ENCODE results near the gene USP25.

Gene USP25

DNA sequence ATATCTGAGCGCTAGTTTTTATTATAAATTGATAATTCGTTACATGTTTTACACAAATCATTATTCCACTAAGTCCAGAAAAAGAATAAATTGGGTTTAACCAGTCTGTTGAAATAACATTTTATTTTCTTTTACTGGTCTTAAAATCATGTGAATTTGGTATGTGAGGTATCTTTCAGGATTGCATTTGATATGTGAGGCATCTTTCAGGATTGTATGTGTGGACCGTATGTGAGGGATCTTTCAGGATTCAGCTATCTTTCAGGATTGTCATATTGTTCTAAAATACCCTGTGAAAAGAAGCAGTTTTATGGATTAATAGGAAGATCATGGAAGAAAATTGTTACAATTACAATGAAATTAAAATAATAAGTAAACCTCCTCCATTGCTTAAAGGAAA, 42.9 kb downstream of the USP25 start:
- TF ChIP-seq CTCF (conservative IDR thresholded peaks at IDR 0.05; ENCODE audit: low read length): no peak
- H3K4me3 ChIP-seq (ENCODE audit: low read length): no peak overlapping the region
- peak; percentile 10 for DNase-seq (ENCODE audit: low read depth)

- H3K4me3 ChIP-seq (ENCODE audit: low read length): no peak overlapping the region
- no peak for TF ChIP-seq CTCF (conservative IDR thresholded peaks at IDR 0.05; ENCODE audit: low read length)
These were observed 44.8 kb downstream of the USP25 start for GRCh38 chr21:15774590-15774989.

DNA sequence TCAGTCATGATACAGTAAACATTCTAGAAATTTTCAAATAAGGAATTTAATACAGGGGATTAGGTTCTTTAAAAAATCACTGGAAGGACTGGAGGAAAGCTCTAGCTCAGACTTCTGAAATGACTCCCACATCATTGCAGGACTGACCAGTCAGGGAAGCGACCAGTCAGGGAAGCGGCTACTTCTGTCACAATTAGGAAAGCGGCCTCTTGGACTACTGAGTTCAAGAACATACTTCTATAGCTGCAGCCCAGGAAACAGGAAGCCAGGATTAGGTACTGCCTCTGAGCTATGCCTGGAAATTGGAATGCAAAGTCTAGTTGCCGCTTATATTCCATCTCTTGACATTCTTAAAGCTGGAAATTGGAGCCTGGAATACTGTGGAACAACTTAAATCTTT, 45.5 kb downstream of the USP25 start:
- no peak for TF ChIP-seq CTCF (conservative IDR thresholded peaks at IDR 0.05; ENCODE audit: low read length)
- no peak for DNase-seq (ENCODE audit: low read depth)
- H3K4me3 ChIP-seq (ENCODE audit: low read length): no peak overlapping the region

More at GRCh38 chr21:15774590-15774989, 44.8 kb downstream of the USP25 start:
- DNase-seq (ENCODE audit: low read depth): peak; percentile 71

DNA sequence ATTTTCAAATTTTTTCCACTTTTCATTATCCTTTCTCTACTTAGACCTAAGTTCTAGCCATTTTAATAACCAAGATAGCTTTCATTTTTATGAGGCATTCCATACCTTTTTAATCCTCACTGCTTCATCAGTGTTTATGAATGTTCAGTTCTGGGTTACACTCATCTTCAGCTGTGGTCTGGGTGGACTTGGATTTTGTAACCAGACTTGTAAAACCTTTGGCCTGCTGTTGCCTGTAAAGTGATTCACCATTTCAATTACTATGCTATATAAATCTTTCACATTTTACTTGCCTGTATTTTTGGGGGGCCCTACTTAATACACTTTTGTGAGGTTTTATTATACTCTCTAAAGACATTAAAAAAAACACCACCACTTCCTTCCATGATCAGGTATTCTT, 46.2 kb downstream of the USP25 start:
- no peak overlapping the region for H3K4me3 ChIP-seq (ENCODE audit: low read length)
- DNase-seq (ENCODE audit: low read depth): peak; percentile 84
- no peak for TF ChIP-seq CTCF (conservative IDR thresholded peaks at IDR 0.05; ENCODE audit: low read length)

GRCh38 chr21:15776818-15777217, 47.0 kb downstream of the USP25 start:
- DNase-seq (ENCODE audit: low read depth): no peak

GRCh38 chr21:15781986-15782385, 52.2 kb downstream of the USP25 start:
- no peak overlapping the region for H3K4me3 ChIP-seq (ENCODE audit: low read length)
- no peak for TF ChIP-seq CTCF (conservative IDR thresholded peaks at IDR 0.05; ENCODE audit: low read length)
- no peak for DNase-seq (ENCODE audit: low read depth)

More at GRCh38 chr21:15776818-15777217, 47.0 kb downstream of the USP25 start:
- H3K4me3 ChIP-seq (ENCODE audit: low read length): no peak overlapping the region
- no peak for TF ChIP-seq CTCF (conservative IDR thresholded peaks at IDR 0.05; ENCODE audit: low read length)

- no peak for TF ChIP-seq CTCF (conservative IDR thresholded peaks at IDR 0.05; ENCODE audit: low read length)
- peak; percentile 51 for DNase-seq (ENCODE audit: low read depth)
These were observed 59.2 kb downstream of the USP25 start for GRCh38 chr21:15788847-15789523.

More at GRCh38 chr21:15788847-15789523, 59.2 kb downstream of the USP25 start:
- no peak overlapping the region for H3K4me3 ChIP-seq (ENCODE audit: low read length)
